ENCODE results near the gene CFAP65.

GRCh38 chr2:219028996-219029828, 12.1 kb downstream of the CFAP65 start:
- TF ChIP-seq, protein P1, sequence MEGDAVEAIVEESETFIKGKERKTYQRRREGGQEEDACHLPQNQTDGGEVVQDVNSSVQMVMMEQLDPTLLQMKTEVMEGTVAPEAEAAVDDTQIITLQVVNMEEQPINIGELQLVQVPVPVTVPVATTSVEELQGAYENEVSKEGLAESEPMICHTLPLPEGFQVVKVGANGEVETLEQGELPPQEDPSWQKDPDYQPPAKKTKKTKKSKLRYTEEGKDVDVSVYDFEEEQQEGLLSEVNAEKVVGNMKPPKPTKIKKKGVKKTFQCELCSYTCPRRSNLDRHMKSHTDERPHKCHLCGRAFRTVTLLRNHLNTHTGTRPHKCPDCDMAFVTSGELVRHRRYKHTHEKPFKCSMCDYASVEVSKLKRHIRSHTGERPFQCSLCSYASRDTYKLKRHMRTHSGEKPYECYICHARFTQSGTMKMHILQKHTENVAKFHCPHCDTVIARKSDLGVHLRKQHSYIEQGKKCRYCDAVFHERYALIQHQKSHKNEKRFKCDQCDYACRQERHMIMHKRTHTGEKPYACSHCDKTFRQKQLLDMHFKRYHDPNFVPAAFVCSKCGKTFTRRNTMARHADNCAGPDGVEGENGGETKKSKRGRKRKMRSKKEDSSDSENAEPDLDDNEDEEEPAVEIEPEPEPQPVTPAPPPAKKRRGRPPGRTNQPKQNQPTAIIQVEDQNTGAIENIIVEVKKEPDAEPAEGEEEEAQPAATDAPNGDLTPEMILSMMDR (IDR thresholded peaks at IDR 0.05; ENCODE audit: low read depth, low read length) = no peak
- TF ChIP-seq EZH2phosphoT487 (IDR thresholded peaks at IDR 0.05; ENCODE audit: low read depth) = no peak

Data from OCI-LY3 (cell line).